ENCODE measurements around the gene RELCH. TPM values are rescaled to one million over a fixed set of nuclear protein-coding genes. Genes with fewer than 3 reads are reported as not detected.

The RELCH gene
- total RNA-seq, 1 donor from 2014 or later: 33.6 TPM

- no peak for TF ChIP-seq CTCF (IDR thresholded peaks at IDR 0.05; ENCODE audit: unreplicated experiment)
- Mint-ChIP-seq H3K4me1 (peaks cover 10% of the 10 kb centered on the region), H3K4me3 (no peak overlapping the region), H3K36me3 (no peaks in the 10 kb centered on the region), H3K27me3 (ENCODE audit: low read depth) (peaks cover 30% of the 10 kb centered on the region), H3K9me3 (no peaks in the 10 kb centered on the region), H3K27ac (no peak overlapping the region)
- DNase-seq (ENCODE audit: low spot score in 2 of 2, unreplicated experiment in 2 of 2): no peak
Observed at GRCh38 chr18:62338446-62339105, 151.5 kb downstream of the RELCH start.

- Mint-ChIP-seq H3K27ac (no peak overlapping the region), H3K36me3 (no peaks in the 10 kb centered on the region), H3K9me3 (no peaks in the 10 kb centered on the region), H3K4me3 (no peak overlapping the region), H3K27me3 (ENCODE audit: low read depth) (peaks cover 34% of the 10 kb centered on the region), H3K4me1 (peaks cover 10% of the 10 kb centered on the region)
- no peak for TF ChIP-seq CTCF (IDR thresholded peaks at IDR 0.05; ENCODE audit: unreplicated experiment)
- DNase-seq (ENCODE audit: low spot score in 2 of 2, unreplicated experiment in 2 of 2): no peak
Observed at GRCh38 chr18:62339106-62339988, 152.3 kb downstream of the RELCH start.

- no peak for DNase-seq (ENCODE audit: low spot score in 2 of 2, unreplicated experiment in 2 of 2)
- Mint-ChIP-seq H3K27me3 (ENCODE audit: low read depth) (peaks cover 41% of the 10 kb centered on the region), H3K36me3 (no peaks in the 10 kb centered on the region), H3K4me1 (peaks cover 10% of the 10 kb centered on the region), H3K9me3 (no peaks in the 10 kb centered on the region), H3K27ac (no peak overlapping the region), H3K4me3 (no peak overlapping the region)
- no peak for TF ChIP-seq CTCF (IDR thresholded peaks at IDR 0.05; ENCODE audit: unreplicated experiment)
Observed at GRCh38 chr18:62340996-62341395, 153.9 kb downstream of the RELCH start.

GRCh38 chr18:62341473-62341872 lies 154.4 kb downstream of the RELCH start:
- Mint-ChIP-seq H3K4me1 (peaks cover 10% of the 10 kb centered on the region), H3K27ac (no peak overlapping the region), H3K36me3 (no peaks in the 10 kb centered on the region), H3K27me3 (ENCODE audit: low read depth) (peaks cover 43% of the 10 kb centered on the region), H3K4me3 (no peak overlapping the region), H3K9me3 (no peaks in the 10 kb centered on the region)
- TF ChIP-seq CTCF (IDR thresholded peaks at IDR 0.05; ENCODE audit: unreplicated experiment): no peak
- DNase-seq (ENCODE audit: low spot score in 2 of 2, unreplicated experiment in 2 of 2): no peak

- peaks cover 38% of the 10 kb centered on the region for H3K27me3 Mint-ChIP-seq (ENCODE audit: low read depth)
- H3K27ac Mint-ChIP-seq: no peak overlapping the region
- H3K4me1 Mint-ChIP-seq: peaks cover 10% of the 10 kb centered on the region
- no peak for TF ChIP-seq CTCF (IDR thresholded peaks at IDR 0.05; ENCODE audit: unreplicated experiment)
- H3K4me3 Mint-ChIP-seq: no peak overlapping the region
- H3K36me3 Mint-ChIP-seq: no peaks in the 10 kb centered on the region
- H3K9me3 Mint-ChIP-seq: no peaks in the 10 kb centered on the region
- DNase-seq (ENCODE audit: low spot score in 2 of 2, unreplicated experiment in 2 of 2): no peak
Observed at GRCh38 chr18:62342884-62343283, 155.8 kb downstream of the RELCH start.
